DOHH2 (cell line): ENCODE data around the gene THAP11.

Source experiments
- CTCF ChIP-seq: fragments of 200-600 bp; sonication (generic); IDR thresholded peaks from one replicate; pipeline ENCODE4 v1.5.1; 2014; ENCODE audit warnings: antibody characterized with exemption, mild to moderate bottlenecking, low read depth, low read length; ENCODE audit not compliant: poor library complexity, severe bottlenecking
- EZH2phosphoT487 ChIP-seq: fragments of 200-600 bp; sonication (generic); IDR thresholded peaks from 2 replicates; pipeline ENCODE4 v1.6.1; 2017; ENCODE audit warnings: borderline replicate concordance, mild to moderate bottlenecking, antibody characterized with exemption, low read length, moderate library complexity, mixed read lengths

- TF ChIP-seq CTCF (no peak), EZH2phosphoT487 (no peak)
These were observed 17.0 kb upstream of the THAP11 start for GRCh38 chr16:67825119-67825518.
